Activated T-helper 2 cell treated with anti-CD3 and anti-CD28 coated beads, Interferon-gamma antibody, Interleukin-2, Interleukin-4, amounts not matched to agents 10 μg/mL and 5 μg/mL and 100 μg/mL, durations not matched to agents 14 hours and 24 hours and 36 hours (primary cell): ENCODE measurements around the gene RHOBTB3. TPM values are rescaled to one million over a fixed set of nuclear protein-coding genes. Genes with fewer than 3 reads are reported as not detected.

Experiments
- DNase-seq: peaks from one replicate; pipeline ENCODE4 v3.0.0; 2021; ENCODE audit warnings: low spot score
- H3K27ac Mint-ChIP-seq: one replicate; pipeline ENCODE4 v1.8.0; 2021; ENCODE audit warnings: mixed read lengths
- H3K27me3 Mint-ChIP-seq: one replicate; pipeline ENCODE4 v1.8.0; 2021; ENCODE audit warnings: low read depth, mixed read lengths
- H3K36me3 Mint-ChIP-seq: one replicate; pipeline ENCODE4 v1.8.0; 2021; ENCODE audit warnings: low read depth, mixed read lengths
- H3K4me1 Mint-ChIP-seq: one replicate; pipeline ENCODE4 v1.8.0; 2021; ENCODE audit warnings: low read depth, mixed read lengths
- H3K4me3 Mint-ChIP-seq: one replicate; pipeline ENCODE4 v1.8.0; 2021; ENCODE audit warnings: low read depth, mild to moderate bottlenecking, moderate library complexity, mixed read lengths
- H3K9me3 Mint-ChIP-seq: one replicate; pipeline ENCODE4 v1.8.0; 2021; ENCODE audit warnings: mixed read lengths
- intact Hi-C: fragments of 100-400 bp; cut with micrococcal nuclease; formaldehyde crosslinking; loops from one replicate; pipeline ENCODE4 v1.15.1; 2023
- total RNA-seq: library from RNA; stranded (reverse); gene quantifications from 2 replicates; pipeline ENCODE4 v1.2.3, GENCODE V29; 2022

RHOBTB3 gene
- total RNA-seq, 1 donor from 2014 or later = 0.57 TPM

DNA sequence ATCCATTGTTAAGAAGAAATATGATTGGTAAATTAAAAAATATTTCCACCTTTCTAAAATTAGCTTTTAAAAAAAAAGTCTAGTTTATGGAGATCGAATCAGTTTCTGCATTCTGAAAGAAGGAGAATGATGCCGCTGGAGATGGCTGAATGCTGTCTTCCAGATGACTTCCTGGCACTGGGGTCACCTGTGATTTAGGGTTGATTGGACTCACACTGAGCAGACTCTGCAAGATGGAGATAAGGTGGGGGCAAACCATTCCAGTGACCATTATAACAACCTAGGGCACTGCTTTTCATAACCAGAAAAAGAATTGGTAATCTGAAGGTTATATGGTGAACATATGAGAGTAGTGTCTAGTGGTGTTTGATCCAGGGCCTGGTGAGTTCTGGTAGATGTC is 40.8 kb downstream of the RHOBTB3 start:
- no peaks in the 10 kb centered on the region for H3K36me3 Mint-ChIP-seq
- peaks cover 2% of the 10 kb centered on the region for H3K4me1 Mint-ChIP-seq
- intact Hi-C loops = no loop called here

DNA sequence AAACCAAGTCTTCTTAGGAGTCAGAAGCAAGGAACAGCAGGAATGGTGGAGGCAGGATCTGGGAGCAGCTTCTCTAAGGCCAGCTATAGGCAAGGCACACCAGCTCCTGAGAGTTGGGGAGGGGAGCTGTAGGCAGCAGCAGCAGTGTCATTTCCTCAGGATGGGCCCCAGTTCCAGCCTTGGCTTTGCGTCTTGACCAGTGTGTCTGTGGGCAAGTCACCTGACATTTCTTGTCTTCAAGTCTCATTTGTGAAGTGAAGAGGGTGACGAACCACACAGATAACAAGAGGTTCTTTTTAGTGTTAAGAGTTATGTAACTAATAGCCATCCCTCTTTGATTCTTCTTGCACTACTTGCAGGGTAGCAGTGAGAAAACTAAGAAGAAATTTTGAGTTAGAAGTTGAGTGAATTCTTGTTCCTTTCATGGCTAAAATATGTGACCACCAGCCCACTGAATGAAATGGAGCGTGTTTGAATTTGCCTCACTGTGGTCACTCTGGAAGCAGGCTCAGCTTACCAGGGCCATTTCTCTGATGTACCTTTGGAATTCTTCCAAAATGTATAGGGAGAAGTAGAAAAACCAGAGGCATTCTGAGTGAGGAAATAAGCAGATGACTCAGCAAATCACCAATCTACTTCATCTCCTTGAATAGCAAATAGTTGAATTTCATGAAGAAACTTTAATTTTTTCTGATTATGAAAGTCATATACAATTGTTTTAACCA is 42.4 kb downstream of the RHOBTB3 start:
- DNase-seq = no peak
- Mint-ChIP-seq H3K4me3 (no peak overlapping the region), H3K27ac (no peak overlapping the region), H3K36me3 (no peaks in the 10 kb centered on the region), H3K27me3 (peaks cover 31% of the 10 kb centered on the region), H3K4me1 (peaks cover 2% of the 10 kb centered on the region), H3K9me3 (no peaks in the 10 kb centered on the region)
- intact Hi-C loops = no loop called here

More for the DNA sequence above, 40.8 kb downstream of the RHOBTB3 start:
- H3K27me3 Mint-ChIP-seq = peaks cover 31% of the 10 kb centered on the region
- H3K4me3 Mint-ChIP-seq = no peak overlapping the region
- no peak overlapping the region for H3K27ac Mint-ChIP-seq
- no peaks in the 10 kb centered on the region for H3K9me3 Mint-ChIP-seq
- no peak for DNase-seq

DNA sequence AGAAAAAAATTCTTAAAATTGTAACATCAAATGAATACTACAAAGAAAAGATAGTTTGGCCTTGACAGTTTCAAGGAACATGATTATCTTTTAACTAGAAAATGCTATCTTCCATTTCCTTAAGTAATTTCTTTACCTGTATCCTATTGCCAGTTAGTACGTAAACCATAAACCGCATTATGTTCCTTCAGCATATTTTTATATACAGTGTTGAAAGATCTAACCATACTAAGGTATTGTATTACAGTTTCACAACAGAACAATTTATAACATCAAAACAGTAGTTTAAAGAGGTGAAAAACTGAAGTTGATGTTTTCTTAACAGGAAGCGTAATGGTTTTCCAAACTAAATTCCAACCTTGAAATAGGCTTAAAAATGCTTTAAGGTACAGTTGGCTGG is 46.3 kb downstream of the RHOBTB3 start:
- peaks cover 19% of the 10 kb centered on the region for H3K4me1 Mint-ChIP-seq
- H3K27me3 Mint-ChIP-seq = peaks cover 11% of the 10 kb centered on the region
- intact Hi-C loops = no loop called here
- H3K4me3 Mint-ChIP-seq = no peak overlapping the region
- no peaks in the 10 kb centered on the region for H3K9me3 Mint-ChIP-seq
- DNase-seq = no peak
- no peaks in the 10 kb centered on the region for H3K36me3 Mint-ChIP-seq
- no peak overlapping the region for H3K27ac Mint-ChIP-seq

DNA sequence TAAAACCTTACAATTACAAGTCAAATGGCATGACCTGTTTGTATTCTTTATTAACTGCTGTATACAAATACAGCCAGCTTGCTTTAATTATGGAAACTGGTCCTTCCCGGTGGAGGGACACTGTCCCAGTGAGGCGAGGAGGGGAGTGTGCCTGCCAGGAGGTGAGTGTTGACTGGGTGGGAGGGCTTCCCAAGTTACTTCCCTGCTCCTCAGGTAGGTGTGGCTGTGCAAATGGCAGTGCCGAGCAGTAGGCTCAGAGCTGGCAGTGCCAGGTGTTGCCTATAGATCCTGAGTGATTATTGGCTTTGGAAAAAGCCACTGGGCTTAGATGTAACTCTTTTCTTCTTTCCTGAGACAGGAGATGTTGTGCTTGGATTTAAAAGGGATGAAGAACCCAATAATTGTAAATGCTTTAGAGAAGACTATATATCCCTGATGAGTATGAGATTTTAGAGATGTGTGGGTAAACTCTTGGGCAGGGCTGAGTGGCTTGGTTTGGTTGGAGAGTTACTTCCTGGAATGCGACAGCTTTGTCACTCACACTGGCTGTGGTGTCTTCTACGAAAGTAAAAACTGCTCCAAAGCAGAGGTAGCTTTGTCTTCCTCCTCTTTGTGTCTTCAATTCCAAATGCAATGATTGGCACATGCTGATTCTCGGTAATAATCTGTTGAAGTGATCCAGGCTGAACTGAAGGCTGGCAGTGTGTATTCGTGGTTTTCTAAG is 47.7 kb downstream of the RHOBTB3 start:
- Mint-ChIP-seq H3K27me3 (peaks cover 2% of the 10 kb centered on the region), H3K36me3 (no peaks in the 10 kb centered on the region), H3K27ac (no peak overlapping the region), H3K4me3 (no peak overlapping the region), H3K9me3 (no peaks in the 10 kb centered on the region), H3K4me1 (peaks cover 18% of the 10 kb centered on the region)
- intact Hi-C loops = no loop called here
- DNase-seq = no peak

DNA sequence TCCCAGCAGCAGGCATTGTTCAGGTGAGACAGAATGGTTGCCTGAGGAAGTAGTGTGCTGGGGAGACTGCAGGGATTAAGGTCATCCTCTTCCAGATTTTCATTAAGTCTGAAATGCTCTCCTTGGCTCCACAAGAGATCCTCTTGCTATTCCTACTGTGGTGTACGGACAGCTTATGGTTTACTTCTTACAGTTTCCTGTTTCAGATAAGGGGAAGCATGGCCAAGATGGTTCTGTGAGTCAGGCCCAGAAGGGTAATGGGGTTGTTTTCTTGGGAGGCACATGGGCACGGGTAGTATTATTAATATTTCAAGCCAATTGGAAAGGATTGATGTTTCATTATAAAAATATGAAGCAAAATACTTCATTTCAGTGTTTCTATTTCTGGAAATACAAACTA is 48.5 kb downstream of the RHOBTB3 start:
- no peak for DNase-seq
- intact Hi-C loops = loop anchor here (2.0 kb wide), 2 partner anchors 115 to 135 kb away; no protein-coding TSS in a partner anchor
- Mint-ChIP-seq H3K36me3 (no peaks in the 10 kb centered on the region), H3K4me1 (peaks cover 17% of the 10 kb centered on the region), H3K27ac (no peak overlapping the region), H3K9me3 (no peaks in the 10 kb centered on the region), H3K4me3 (no peak overlapping the region), H3K27me3 (peaks cover 1% of the 10 kb centered on the region)

DNA sequence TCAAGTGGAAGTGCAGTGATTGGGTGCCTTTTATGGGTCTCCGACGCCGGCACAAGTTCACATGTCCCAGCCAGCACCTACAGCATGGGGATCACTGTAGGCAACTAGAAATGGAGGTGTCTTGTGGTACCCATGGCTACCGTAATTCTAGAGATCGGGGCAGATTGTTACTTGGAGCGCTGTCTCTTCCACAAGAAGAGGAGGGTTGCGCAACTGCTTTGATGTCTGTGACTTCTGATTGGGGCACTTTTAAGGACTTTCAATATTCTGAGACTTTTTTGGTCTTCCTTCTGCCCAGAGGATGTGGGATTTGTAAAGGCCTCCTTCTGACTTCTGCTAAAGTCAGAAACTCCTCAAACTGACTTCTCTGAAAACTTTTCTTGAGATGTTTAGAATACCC is 49.5 kb downstream of the RHOBTB3 start:
- no peaks in the 10 kb centered on the region for H3K36me3 Mint-ChIP-seq
- H3K27me3 Mint-ChIP-seq = peaks cover 3% of the 10 kb centered on the region
- H3K9me3 Mint-ChIP-seq = no peaks in the 10 kb centered on the region
- no peak for DNase-seq
- intact Hi-C loops = loop anchor here (2.0 kb wide), 2 partner anchors 116 to 136 kb away; no protein-coding TSS in a partner anchor
- H3K4me1 Mint-ChIP-seq = peaks cover 17% of the 10 kb centered on the region
- H3K4me3 Mint-ChIP-seq = no peak overlapping the region
- H3K27ac Mint-ChIP-seq = no peak overlapping the region

DNA sequence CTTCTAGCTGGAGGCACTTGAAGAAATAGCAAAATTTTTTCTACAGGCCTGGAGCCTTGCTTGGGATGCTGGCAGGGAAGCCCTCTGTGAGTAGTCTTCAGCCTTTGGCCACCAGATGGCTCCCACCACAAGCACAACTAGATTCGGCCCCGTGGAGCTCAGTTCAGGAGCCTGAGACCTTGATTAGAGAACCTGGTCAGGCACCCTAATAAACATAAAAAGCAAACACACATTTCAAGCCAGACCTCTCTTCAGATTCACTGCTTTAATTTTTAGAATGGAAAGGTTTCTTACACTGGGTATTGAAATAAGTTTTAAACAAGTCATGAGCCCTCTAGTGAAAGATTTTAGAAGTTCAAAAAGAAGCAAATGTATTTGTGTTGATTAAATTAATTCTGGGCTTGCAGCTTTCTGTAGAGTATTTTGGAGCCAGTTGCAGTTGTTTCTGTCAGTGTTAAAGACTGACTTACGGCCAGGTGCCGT is 50.0 kb downstream of the RHOBTB3 start:
- Mint-ChIP-seq H3K36me3 (no peaks in the 10 kb centered on the region), H3K27ac (no peak overlapping the region), H3K27me3 (peaks cover 7% of the 10 kb centered on the region), H3K4me1 (peaks cover 19% of the 10 kb centered on the region), H3K9me3 (no peaks in the 10 kb centered on the region), H3K4me3 (peak overlapping the region; percentile 41)
- intact Hi-C loops = loop anchor here (1.0 to 2.0 kb wide), 3 partner anchors 66 to 136 kb away; no protein-coding TSS in a partner anchor
- DNase-seq = peak; percentile 52

DNA sequence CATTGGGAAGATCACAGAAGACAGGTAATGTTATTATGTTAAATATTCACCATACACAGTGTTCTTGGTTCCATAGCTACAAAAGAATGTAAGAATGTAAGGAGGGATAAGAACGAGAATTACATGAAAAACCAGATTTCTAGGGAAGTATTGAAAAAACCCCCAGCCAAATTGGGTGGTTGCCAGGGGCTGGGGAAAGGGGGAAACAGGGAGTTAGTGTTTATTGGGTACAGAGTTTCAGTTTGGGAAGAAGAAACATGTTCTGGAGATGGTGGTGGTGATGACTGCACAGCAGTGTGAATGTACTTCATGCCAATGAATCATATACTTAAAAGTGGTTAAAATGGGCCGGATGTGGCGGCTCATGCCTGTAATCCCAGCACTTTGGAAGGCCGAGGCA is 51.0 kb downstream of the RHOBTB3 start:
- Mint-ChIP-seq H3K27ac (no peak overlapping the region), H3K9me3 (no peaks in the 10 kb centered on the region), H3K27me3 (peaks cover 10% of the 10 kb centered on the region), H3K4me3 (no peak overlapping the region), H3K4me1 (peaks cover 19% of the 10 kb centered on the region), H3K36me3 (no peaks in the 10 kb centered on the region)
- DNase-seq = no peak
- intact Hi-C loops = no loop called here

DNA sequence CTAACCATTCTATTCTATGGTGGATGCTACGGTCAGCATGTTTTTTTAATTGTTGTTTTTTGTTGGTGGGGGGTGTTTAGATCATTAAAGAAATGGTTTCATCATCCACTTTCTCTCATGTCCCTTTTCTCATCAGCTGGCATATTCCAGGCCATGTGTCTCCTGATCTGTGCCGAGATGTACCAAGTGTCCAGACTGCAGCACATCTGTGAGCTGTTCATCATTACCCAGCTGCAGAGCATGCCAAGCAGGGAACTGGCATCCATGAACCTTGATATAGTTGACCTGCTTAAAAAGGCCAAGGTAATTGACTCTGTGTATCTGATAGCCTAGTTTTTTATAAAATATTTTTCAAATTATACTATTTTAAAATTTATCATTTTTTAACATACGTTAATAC is 52.5 kb downstream of the RHOBTB3 start:
- no peaks in the 10 kb centered on the region for H3K9me3 Mint-ChIP-seq
- H3K4me3 Mint-ChIP-seq = no peak overlapping the region
- intact Hi-C loops = no loop called here
- H3K27ac Mint-ChIP-seq = no peak overlapping the region
- H3K36me3 Mint-ChIP-seq = no peaks in the 10 kb centered on the region
- peaks cover 18% of the 10 kb centered on the region for H3K4me1 Mint-ChIP-seq
- H3K27me3 Mint-ChIP-seq = peaks cover 8% of the 10 kb centered on the region
- no peak for DNase-seq

DNA sequence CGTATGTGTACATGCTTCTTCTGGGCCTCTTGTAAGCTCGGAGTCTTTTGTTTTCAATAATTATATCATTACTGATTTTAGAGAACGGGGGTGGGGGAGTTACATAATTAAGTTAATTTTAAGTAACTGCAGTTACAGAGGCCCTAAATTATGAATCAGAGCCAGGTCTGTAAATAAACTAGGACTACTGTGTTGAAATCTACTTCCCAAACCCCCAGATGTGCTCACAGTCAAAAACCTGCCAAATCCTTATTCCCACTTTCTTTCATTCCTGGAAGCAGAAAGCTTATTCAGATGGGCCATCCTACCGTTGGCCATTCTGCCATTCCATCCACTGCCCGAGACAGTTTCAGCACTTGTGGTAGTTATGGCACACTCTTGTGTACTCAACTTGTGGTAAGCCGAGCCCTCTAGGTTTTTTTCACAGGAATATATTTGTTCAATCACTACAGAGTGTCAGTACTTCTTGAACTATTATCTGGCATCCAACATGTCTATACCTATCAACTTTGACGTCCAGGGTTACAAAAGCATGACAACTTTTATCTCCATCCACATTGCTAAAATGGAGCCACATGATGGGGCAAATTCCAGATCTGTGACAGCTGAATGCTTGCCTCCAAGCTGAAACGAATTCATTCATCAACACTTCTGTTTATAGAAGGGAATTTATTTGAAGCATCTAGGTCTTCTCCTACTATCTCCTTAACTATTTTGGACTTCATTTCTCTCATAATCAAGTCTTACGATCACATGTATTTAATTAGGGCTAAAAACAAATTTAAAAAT is 53.6 kb downstream of the RHOBTB3 start:
- Mint-ChIP-seq H3K27ac (no peak overlapping the region), H3K27me3 (peaks cover 8% of the 10 kb centered on the region), H3K9me3 (no peaks in the 10 kb centered on the region), H3K4me1 (peaks cover 8% of the 10 kb centered on the region), H3K36me3 (no peaks in the 10 kb centered on the region), H3K4me3 (no peak overlapping the region)
- intact Hi-C loops = no loop called here
- DNase-seq = no peak

DNA sequence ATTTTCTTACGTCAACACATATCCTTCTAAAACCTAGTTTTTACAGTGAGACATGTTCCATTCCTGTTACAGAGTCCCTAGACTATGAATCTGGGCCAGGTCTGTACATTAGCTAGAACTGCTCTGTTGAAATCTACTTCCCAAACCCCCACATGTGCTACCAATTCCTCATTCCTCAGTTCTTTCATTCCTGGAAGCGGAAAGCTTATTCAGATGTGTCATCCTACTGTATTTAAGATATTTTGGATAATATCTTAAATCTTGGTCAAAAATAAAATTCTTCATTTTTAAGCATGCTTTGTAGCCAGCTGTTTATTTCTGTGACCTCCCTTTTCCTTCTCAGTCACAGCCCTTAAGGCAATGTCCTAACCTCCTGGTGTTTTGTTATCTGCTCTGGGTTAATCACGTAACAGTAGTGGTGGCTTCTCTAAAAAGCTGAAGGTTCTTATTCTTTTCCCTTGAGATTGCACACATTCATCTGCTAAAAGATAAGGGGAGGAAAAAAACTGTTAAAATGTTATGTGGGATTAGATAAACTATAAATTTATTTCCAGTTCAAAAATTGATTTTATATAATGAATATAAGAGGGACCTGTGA is 55.8 kb downstream of the RHOBTB3 start:
- no peak for DNase-seq
- Mint-ChIP-seq H3K27me3 (peaks cover 11% of the 10 kb centered on the region), H3K27ac (no peak overlapping the region), H3K4me1 (peaks cover 2% of the 10 kb centered on the region), H3K36me3 (no peaks in the 10 kb centered on the region), H3K4me3 (no peak overlapping the region), H3K9me3 (no peaks in the 10 kb centered on the region)
- intact Hi-C loops = no loop called here

DNA sequence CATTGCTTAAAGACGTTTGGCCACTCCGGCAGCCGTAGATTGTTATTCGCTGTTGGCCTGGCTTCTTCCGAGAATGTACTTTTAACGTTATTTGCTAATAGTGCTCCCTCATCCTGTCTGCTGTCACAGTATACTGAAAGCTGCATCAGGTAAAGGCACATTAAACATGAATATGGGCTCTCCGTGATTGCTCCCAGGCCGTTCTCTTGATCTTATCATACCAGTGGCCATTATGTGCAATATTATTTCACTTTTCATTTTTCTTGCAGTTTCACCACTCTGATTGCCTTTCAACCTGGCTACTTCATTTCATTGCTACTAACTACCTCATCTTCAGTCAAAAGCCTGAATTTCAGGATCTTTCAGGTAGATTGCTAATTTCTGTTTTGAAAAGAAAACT is 57.4 kb downstream of the RHOBTB3 start:
- no peaks in the 10 kb centered on the region for H3K36me3 Mint-ChIP-seq
- H3K27ac Mint-ChIP-seq = no peak overlapping the region
- no peak overlapping the region for H3K4me3 Mint-ChIP-seq
- peaks cover 3% of the 10 kb centered on the region for H3K4me1 Mint-ChIP-seq
- no peaks in the 10 kb centered on the region for H3K9me3 Mint-ChIP-seq
- intact Hi-C loops = no loop called here
- DNase-seq = no peak
- H3K27me3 Mint-ChIP-seq = peaks cover 11% of the 10 kb centered on the region
